PC-3 (cell line): Measurements from ENCODE around the gene SLC48A1.

Experiments used
- CTCF ChIP-seq: fragments of 300-600 bp; sonication (generic); conservative IDR thresholded peaks from 2 replicates; pipeline ENCODE4 v1.5.1; 2017; ENCODE audit warnings: antibody characterized with exemption, low read depth, mild to moderate bottlenecking, low read length
- EZH2 ChIP-seq: fragments of 300-600 bp; sonication (generic); IDR thresholded peaks from one replicate; pipeline ENCODE4 v1.6.1; 2017; ENCODE audit warnings: antibody characterized with exemption, mild to moderate bottlenecking, low read length; ENCODE audit not compliant: unreplicated experiment
- EZH2phosphoT487 ChIP-seq: fragments of 300-600 bp; sonication (generic); IDR thresholded peaks from 2 replicates; pipeline ENCODE4 v1.6.1; 2018; ENCODE audit warnings: mild to moderate bottlenecking, antibody characterized with exemption, low read length, borderline replicate concordance

GRCh38 chr12:47775100-47775911 is 2.3 kb downstream of the SLC48A1 start:
- no peak for TF ChIP-seq CTCF
- no peak for TF ChIP-seq EZH2
- TF ChIP-seq EZH2phosphoT487, result no peak
